HL-60/S4 (cell line): Measurements from ENCODE around the gene KIAA0319L.

Source experiments
- in situ Hi-C: fragments of 300-500 bp; cut with MboI; formaldehyde crosslinking; loops from 2 replicates; pipeline ENCODE4 v1.14.3; 2022; ENCODE audit warnings: low sequenced_read_pairs

Gene KIAA0319L

GRCh38 chr1:35546614-35547013 is 10.6 kb downstream of the KIAA0319L start:
- in situ Hi-C loops: no loop called here

GRCh38 chr1:35544976-35545375 is 12.2 kb downstream of the KIAA0319L start:
- in situ Hi-C loops: no loop called here

DNA sequence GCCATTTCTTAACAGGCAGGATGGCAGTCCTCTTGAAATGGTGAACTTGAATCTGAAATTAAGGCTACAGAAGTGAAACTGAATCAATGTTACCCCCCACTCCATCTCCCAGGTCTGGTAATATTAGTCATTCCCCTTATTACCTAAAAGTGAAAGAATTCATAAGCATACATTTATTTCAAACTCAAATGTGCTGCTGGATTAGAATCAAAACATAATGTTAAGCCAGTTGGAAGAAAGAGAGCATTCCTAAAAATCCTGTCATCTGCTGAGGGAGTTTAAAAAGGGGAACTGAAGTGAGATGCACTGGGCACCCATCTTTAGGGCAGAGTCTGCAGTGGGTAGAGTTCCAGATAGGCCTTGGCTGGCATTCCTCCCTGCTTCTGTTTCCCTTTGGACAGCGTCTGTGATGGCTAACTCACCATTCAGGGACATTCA is 17.4 kb downstream of the KIAA0319L start:
- in situ Hi-C loops: no loop called here

- in situ Hi-C loops: no loop called here
These were observed 18.0 kb downstream of the KIAA0319L start for GRCh38 chr1:35539073-35539823.

DNA sequence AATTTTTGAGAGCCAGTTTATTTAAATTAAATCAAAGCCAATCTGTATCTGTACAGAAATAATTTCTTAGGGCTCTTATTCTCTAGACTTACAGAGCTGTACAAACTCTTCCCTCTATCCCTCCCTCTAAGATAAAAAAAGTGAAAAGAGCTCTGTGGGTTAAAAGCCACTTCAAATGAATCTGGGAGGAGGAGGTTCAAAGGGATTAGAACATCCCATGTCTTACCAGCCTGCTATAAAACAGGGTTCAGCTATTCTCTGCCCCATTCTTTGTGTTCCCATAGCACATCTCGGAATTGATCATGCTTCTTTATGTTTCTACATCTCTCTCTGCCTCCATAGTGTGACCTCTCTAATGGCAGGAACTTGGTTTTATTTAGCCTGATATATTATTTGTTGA is 19.4 kb downstream of the KIAA0319L start:
- in situ Hi-C loops: no loop called here

GRCh38 chr1:35536556-35537162 is 20.5 kb downstream of the KIAA0319L start:
- in situ Hi-C loops: no loop called here

GRCh38 chr1:35535243-35535642 is 22.0 kb downstream of the KIAA0319L start:
- in situ Hi-C loops: no loop called here

DNA sequence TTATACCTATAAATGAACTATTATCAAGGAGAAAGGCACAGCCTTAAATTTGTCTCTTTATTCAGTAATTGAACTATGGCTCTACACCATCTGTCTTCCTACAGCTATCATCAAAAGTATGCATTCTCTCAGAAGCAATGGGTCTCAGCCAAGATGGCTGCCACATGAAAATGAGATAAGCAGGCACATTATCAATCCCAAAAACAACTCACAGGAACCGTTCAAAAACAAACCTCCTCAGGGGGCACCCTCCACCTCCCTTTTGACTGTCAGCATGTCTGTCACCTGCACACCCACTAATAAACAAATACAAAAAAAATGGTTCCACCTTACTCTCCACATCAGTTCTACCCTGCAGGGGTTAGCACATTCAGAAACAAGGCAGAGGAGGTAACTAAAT is 23.6 kb downstream of the KIAA0319L start:
- in situ Hi-C loops: no loop called here

GRCh38 chr1:35532497-35533223 is 24.5 kb downstream of the KIAA0319L start:
- in situ Hi-C loops: no loop called here

DNA sequence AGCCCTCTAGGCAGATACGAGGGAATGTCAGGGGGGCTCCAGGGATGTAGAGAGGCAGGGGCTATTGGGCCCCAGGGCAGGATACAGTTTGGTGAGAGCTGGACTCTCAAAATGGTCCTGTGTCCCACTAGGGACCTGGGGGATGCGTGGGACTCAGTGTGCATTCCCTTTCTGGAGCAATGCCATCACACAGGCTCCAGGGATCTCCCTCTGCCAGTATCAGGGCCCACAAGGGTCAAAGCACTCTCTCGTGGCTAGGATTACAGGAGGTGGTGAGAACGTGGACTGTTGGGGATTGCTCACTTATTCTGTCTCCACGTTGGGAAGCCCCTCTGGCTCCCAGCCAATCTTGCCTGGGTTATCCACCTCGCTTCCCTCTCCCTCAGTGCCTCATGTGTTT is 25.8 kb downstream of the KIAA0319L start:
- in situ Hi-C loops: no loop called here

GRCh38 chr1:35530946-35531345 is 26.3 kb downstream of the KIAA0319L start:
- in situ Hi-C loops: no loop called here

DNA sequence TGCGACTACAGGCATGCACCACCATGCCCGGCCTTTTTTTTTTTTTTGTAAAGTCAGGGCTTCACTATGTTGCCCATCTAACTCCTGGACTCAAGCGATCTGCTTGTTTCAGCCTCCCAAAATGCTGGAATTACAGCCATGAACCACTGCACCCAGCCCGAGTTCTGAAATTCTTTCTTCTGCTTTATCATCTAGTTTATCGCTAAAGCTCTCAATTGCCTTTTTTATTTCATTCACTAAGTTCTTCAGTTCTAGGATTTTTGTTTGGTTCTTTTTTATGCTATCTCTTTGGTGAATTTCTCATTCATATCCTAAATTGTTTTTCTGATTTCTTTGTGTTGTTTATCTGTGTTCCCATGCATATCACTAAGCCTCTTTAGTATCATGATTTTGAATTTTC is 27.0 kb downstream of the KIAA0319L start:
- in situ Hi-C loops: no loop called here

DNA sequence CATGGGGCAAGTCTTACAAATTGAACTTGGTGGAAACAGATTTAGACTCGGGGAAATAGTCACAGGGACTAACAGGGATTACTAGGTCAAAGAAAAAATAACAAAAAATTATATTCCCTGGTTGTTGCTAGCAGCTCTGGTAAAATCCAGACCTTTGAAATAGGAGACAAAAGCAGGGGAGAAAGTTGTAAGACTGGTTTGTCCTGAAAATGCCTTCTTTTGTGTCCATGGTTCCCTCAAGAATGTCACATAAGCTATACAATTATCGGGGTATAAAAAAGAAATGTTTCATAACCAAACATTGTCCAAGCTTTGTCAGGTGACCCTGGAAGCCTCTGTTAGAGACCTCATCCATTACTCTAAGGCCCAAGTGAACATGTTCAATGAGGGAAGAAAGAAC is 33.1 kb downstream of the KIAA0319L start:
- in situ Hi-C loops: no loop called here

GRCh38 chr1:35519432-35519831 is 37.8 kb downstream of the KIAA0319L start:
- in situ Hi-C loops: no loop called here

- in situ Hi-C loops: no loop called here
These were observed 39.0 kb downstream of the KIAA0319L start for GRCh38 chr1:35518183-35518582.

DNA sequence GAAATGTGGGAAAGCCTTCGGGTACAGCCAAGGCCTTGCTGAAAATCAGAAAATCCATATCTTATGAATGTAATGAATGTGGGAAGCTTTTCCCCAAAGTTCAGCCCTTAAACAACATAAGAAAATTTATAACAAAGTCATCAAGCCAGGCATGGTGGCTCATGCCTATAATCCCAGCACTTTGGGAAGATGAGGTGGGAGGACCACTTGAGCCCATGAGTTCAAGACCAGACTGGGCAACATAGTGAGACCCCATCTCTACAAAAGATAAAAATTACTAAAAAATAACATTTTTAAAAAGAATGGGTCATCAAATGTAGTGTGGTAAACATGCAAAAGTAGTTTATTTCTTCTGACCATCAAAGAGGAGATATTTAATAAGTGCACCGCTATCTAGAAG is 45.9 kb downstream of the KIAA0319L start:
- in situ Hi-C loops: no loop called here

DNA sequence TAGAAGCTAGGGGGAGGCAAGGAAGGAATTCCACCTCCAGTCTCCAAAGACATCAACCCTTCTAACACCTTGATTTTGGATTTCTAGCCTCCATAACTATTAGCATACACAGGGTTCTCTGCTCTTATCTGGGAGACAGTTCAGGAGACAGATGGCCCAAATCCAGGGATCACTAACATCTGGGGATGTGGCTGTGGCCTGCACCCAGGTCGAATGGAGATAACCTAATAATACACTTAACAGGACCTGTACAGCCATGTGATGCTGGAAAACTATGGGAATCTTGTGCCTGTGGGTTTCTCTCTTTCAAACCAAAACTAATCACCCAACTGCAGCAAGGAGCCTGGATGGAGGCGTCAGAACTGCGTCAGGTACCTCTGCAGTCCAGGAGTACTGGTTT is 47.6 kb downstream of the KIAA0319L start:
- in situ Hi-C loops: no loop called here

- in situ Hi-C loops: no loop called here
These were observed 49.3 kb downstream of the KIAA0319L start for GRCh38 chr1:35507947-35508346.

GRCh38 chr1:35506960-35507912 is 50.0 kb downstream of the KIAA0319L start:
- in situ Hi-C loops: no loop called here

- in situ Hi-C loops: no loop called here
These were observed 51.0 kb downstream of the KIAA0319L start for GRCh38 chr1:35505911-35506798.
